Right lobe of liver (tissue), 6 donors: ENCODE results near the gene IL1RAPL1. TPM values are rescaled to one million over a fixed set of nuclear protein-coding genes. Genes with fewer than 3 reads are reported as not detected.

Experiments used
- ATAC-seq, 4 donors: fragments of 200-7000 bp; cut with Tn5 transposase; one replicate each; pipeline ENCODE4 v1.9.1; 2020; ENCODE audit warnings: mild to moderate bottlenecking in 4 of 4, moderate library complexity in 4 of 4
- DNase-seq, 3 donors: peaks; one replicate each; pipeline ENCODE4 v3.0.0-alpha.2; 2020
- H3K27ac ChIP-seq, 3 donors: fragments of 200-600 bp; one replicate each; pipeline ENCODE4 v1.8.0; 2022
- H3K27me3 ChIP-seq, 2 donors: fragments of 200-600 bp; one replicate each; pipeline ENCODE4 v1.8.0; 2022
- H3K36me3 ChIP-seq, 4 donors: fragments of 200-600 bp; sonication (generic) in 1 of 4; one replicate each; pipeline versions ENCODE4 v1.5.1 to v1.8.0; 2017 to 2022; ENCODE audit warnings: control low read depth in 1 of 4
- H3K4me1 ChIP-seq, 4 donors: fragments of 200-600 bp; sonication (generic) in 1 of 4; one replicate each; pipeline versions ENCODE4 v1.5.1 to v1.8.0; 2017 to 2022; ENCODE audit warnings: control low read depth in 1 of 4
- H3K4me3 ChIP-seq, 3 donors: fragments of 200-600 bp; one replicate each; pipeline ENCODE4 v1.8.0; 2022
- H3K9me3 ChIP-seq, 4 donors: fragments of 200-600 bp; sonication (generic) in 1 of 4; one replicate each; pipeline versions ENCODE4 v1.5.1 to v1.8.0; 2017 to 2022; ENCODE audit warnings: control low read depth in 1 of 4
- POLR2A ChIP-seq: fragments of 450-650 bp; IDR thresholded peaks from one replicate; pipeline ENCODE4 v1.6.1; 2017; ENCODE audit warnings: antibody characterized with exemption, mild to moderate bottlenecking
- WGBS: methylation state at CpG from one replicate; pipeline ENCODE4 v1.1.6; 2018; ENCODE audit warnings: low coverage, low lambda C conversion rate; ENCODE audit not compliant: insufficient coverage; ENCODE audit errors: missing lambda C conversion rate; 5-methylcytosine and 5-hydroxymethylcytosine counted together
- intact Hi-C, 2 donors: fragments of 100-400 bp; cut with DNase I; formaldehyde crosslinking; loops; one replicate each; pipeline versions ENCODE4 v1.11.2 to v1.14.1; 2022
- total RNA-seq, 6 experiments: library from RNA; depleted of rRNA in 2 of 6; stranded (reverse); fragments of >200 nt in 2 of 6; fragmentation: NEBNext Ultra II Directional in 3 of 6; extraction: Animal tissue kit (Norgen Biotek cat#: 25700) in 3 of 6; gene quantifications; one replicate each; pipeline versions ENCODE4 v1.1.0 to v1.2.4, GENCODE V29; 2016 to 2023
- TF ChIP-seq, protein P1 (sequence below), 4 donors: fragments of 200-600 bp in 3 of 4; fragments of 450-650 bp in 1 of 4; IDR thresholded peaks; one replicate each; pipeline versions ENCODE4 v1.5.1 to v1.8.0; 2016 to 2022; ENCODE audit warnings: antibody characterized with exemption in 4 of 4, mild to moderate bottlenecking in 2 of 4
- donor health status: DM: no; HTN: yes; CAD: no.
- donor health status: DM: no; HTN: no; CAD: no.
- donor health status: DM: no; HTN: no; CAD: no.
- donor health status: DM: no; HTN: yes; CAD: no.
- donor health status: DM: no; HTN: yes; CAD: no.

IL1RAPL1 gene
- total RNA-seq, 6 experiments from 2014 or later: not detected

- Histone ChIP-seq H3K27me3 (no peaks in the 10 kb centered on the region), H3K36me3 (no peaks in the 10 kb centered on the region), H3K4me1 (no peaks in the 10 kb centered on the region), H3K27ac (no peak overlapping the region), H3K9me3 (no peaks in the 10 kb centered on the region), H3K4me3 (no peak overlapping the region)
- TF ChIP-seq, protein P1, sequence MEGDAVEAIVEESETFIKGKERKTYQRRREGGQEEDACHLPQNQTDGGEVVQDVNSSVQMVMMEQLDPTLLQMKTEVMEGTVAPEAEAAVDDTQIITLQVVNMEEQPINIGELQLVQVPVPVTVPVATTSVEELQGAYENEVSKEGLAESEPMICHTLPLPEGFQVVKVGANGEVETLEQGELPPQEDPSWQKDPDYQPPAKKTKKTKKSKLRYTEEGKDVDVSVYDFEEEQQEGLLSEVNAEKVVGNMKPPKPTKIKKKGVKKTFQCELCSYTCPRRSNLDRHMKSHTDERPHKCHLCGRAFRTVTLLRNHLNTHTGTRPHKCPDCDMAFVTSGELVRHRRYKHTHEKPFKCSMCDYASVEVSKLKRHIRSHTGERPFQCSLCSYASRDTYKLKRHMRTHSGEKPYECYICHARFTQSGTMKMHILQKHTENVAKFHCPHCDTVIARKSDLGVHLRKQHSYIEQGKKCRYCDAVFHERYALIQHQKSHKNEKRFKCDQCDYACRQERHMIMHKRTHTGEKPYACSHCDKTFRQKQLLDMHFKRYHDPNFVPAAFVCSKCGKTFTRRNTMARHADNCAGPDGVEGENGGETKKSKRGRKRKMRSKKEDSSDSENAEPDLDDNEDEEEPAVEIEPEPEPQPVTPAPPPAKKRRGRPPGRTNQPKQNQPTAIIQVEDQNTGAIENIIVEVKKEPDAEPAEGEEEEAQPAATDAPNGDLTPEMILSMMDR (IDR thresholded peaks at IDR 0.05): no peak
- TF ChIP-seq POLR2A: no peak
- ATAC-seq: no peak
- intact Hi-C loops: no loop called here
- 0% methylated on average over 1 of the region's 1 CpG for WGBS
- DNase-seq: no peak
Measured at GRCh38 chrX:29948653-29949052, 1361.4 kb downstream of the IL1RAPL1 start.

- Histone ChIP-seq H3K4me1 (no peaks in the 10 kb centered on the region), H3K36me3 (no peaks in the 10 kb centered on the region), H3K9me3 (no peaks in the 10 kb centered on the region), H3K27me3 (no peaks in the 10 kb centered on the region), H3K27ac (no peak overlapping the region), H3K4me3 (no peak overlapping the region)
- ATAC-seq (no peak), DNase-seq (no peak)
- TF ChIP-seq POLR2A: no peak
- TF ChIP-seq, protein P1 (IDR thresholded peaks at IDR 0.05): no peak
- intact Hi-C loops: no loop called here
- 44% methylated on average over 3 of the region's 3 CpGs for WGBS
Measured at GRCh38 chrX:29952016-29952415, 1364.8 kb downstream of the IL1RAPL1 start.

GRCh38 chrX:29962061-29962460, 1374.8 kb downstream of the IL1RAPL1 start:
- H3K27me3 ChIP-seq: no peaks in the 10 kb centered on the region
- H3K9me3 ChIP-seq: no peaks in the 10 kb centered on the region
- intact Hi-C loops: no loop called here
- no peak for TF ChIP-seq POLR2A
- TF ChIP-seq, protein P1 (IDR thresholded peaks at IDR 0.05): no peak
- no peaks in the 10 kb centered on the region for H3K36me3 ChIP-seq
- no peak overlapping the region for H3K27ac ChIP-seq
- DNase-seq: no peak
- WGBS: 43% methylated on average over 2 of the region's 2 CpGs
- no peak for ATAC-seq
- H3K4me1 ChIP-seq: no peaks in the 10 kb centered on the region
- H3K4me3 ChIP-seq: no peak overlapping the region

DNA sequence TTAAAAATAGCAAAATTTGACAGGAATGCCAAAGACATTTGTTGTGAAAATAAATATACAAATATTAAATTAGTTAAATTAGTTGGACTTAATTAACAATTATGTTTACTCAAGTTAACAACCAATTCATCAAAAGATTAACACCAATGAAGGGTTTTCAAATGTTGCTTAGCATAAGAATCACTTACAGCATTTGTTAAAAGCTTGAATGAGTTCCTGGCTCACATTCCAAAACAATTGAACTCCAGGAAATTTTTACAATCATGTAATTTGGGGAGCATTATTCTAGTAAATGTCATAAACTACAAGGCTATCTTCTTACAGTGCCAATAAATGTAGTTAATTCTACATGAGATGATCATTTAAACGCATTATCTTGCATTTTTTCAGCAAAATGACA, 1378.4 kb downstream of the IL1RAPL1 start:
- WGBS: 8% methylated on average over 1 of the region's 1 CpG
- H3K4me3 ChIP-seq: no peak overlapping the region

More for the DNA sequence above, 1378.4 kb downstream of the IL1RAPL1 start:
- Histone ChIP-seq H3K27me3 (no peaks in the 10 kb centered on the region), H3K27ac (no peak overlapping the region), H3K4me1 (no peaks in the 10 kb centered on the region), H3K9me3 (no peaks in the 10 kb centered on the region), H3K36me3 (no peaks in the 10 kb centered on the region)
- DNase-seq (no peak), ATAC-seq (no peak)
- TF ChIP-seq, protein P1 (IDR thresholded peaks at IDR 0.05): no peak
- TF ChIP-seq POLR2A: no peak
- intact Hi-C loops: no loop called here
